NCI-H524 treated with DMSO at 0.1 percent for 48 hours (cell line): Measurements from ENCODE around the gene TCF23.
"Not testable (repeated sequence)": the region's sequence is repeated elsewhere in the genome, so short reads cannot be mapped to it uniquely, and the experiment has no call there.

Experiments used
- DNase-seq: peaks from one replicate; lab custom pipeline; 2025; lab: John Stamatoyannopoulos, UW

TCF23 gene

GRCh38 chr2:27189989-27190388 lies 41.2 kb downstream of the TCF23 start:
- DNase-seq, result no peak

GRCh38 chr2:27191070-27191829 lies 42.4 kb downstream of the TCF23 start:
- DNase-seq, result peak; percentile 29

- DNase-seq, result no peak
These were observed 45.9 kb downstream of the TCF23 start for GRCh38 chr2:27194538-27195354.

- not testable (repeated sequence) for DNase-seq
These were observed 47.0 kb downstream of the TCF23 start for GRCh38 chr2:27195799-27196198.

- DNase-seq, result not testable (repeated sequence)
These were observed 49.3 kb downstream of the TCF23 start for GRCh38 chr2:27198068-27198467.

- DNase-seq, result no peak
These were observed 49.8 kb downstream of the TCF23 start for GRCh38 chr2:27198627-27199026.

- no peak for DNase-seq
These were observed 50.4 kb downstream of the TCF23 start for GRCh38 chr2:27199241-27199640.

- DNase-seq, result no peak
These were observed 52.9 kb downstream of the TCF23 start for GRCh38 chr2:27201675-27202074.

GRCh38 chr2:27202854-27203253 lies 54.0 kb downstream of the TCF23 start:
- no peak for DNase-seq

- no peak for DNase-seq
These were observed 54.9 kb downstream of the TCF23 start for GRCh38 chr2:27203741-27204140.

- DNase-seq, result no peak
These were observed 55.8 kb downstream of the TCF23 start for GRCh38 chr2:27204566-27204965.

- DNase-seq, result no peak
These were observed 56.4 kb downstream of the TCF23 start for GRCh38 chr2:27205206-27205605.

- DNase-seq, result no peak
These were observed 57.5 kb downstream of the TCF23 start for GRCh38 chr2:27206346-27206745.
